Loucy (cell line): ENCODE results near the gene MPG.
A peak's percentile ranks its signal among the peaks of the same experiment; 100 is the strongest.

Source experiments
- EZH2phosphoT487 ChIP-seq: fragments of 200-600 bp; IDR thresholded peaks from 2 replicates; pipeline ENCODE4 v1.6.1; 2018; ENCODE audit warnings: antibody characterized with exemption, mild to moderate bottlenecking, moderate library complexity, borderline replicate concordance
- TF ChIP-seq, protein P1 (sequence below): fragments of 200-600 bp; sonication (generic); conservative IDR thresholded peaks from 2 replicates; pipeline ENCODE4 v1.5.1; 2014; ENCODE audit warnings: mild to moderate bottlenecking, antibody characterized with exemption, low read length

DNA sequence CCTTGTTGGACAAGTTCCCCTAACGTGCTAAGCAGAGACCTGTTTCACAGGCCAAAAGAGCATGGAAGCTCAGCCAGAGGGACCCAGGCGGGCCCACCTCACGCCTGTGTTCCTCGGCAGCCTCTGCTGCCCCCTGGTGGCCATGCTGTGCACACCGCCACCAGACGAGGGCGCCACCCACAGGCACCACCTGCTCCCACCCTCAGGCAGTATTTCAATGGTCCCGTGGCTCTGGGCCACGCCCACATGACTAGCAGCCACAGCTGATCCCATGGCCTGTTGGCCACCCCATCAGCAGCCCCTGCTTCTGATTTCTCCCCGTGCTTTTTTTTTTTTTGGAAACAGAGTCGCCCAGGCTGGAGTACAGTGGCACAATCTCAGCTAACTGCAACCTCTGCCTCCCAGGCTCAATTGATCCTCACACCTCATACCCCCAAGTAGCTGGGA is 18.9 kb downstream of the MPG start:
- TF ChIP-seq, protein P1, sequence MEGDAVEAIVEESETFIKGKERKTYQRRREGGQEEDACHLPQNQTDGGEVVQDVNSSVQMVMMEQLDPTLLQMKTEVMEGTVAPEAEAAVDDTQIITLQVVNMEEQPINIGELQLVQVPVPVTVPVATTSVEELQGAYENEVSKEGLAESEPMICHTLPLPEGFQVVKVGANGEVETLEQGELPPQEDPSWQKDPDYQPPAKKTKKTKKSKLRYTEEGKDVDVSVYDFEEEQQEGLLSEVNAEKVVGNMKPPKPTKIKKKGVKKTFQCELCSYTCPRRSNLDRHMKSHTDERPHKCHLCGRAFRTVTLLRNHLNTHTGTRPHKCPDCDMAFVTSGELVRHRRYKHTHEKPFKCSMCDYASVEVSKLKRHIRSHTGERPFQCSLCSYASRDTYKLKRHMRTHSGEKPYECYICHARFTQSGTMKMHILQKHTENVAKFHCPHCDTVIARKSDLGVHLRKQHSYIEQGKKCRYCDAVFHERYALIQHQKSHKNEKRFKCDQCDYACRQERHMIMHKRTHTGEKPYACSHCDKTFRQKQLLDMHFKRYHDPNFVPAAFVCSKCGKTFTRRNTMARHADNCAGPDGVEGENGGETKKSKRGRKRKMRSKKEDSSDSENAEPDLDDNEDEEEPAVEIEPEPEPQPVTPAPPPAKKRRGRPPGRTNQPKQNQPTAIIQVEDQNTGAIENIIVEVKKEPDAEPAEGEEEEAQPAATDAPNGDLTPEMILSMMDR, result peak; percentile 91
- TF ChIP-seq EZH2phosphoT487, result no peak
